ENCODE results near the gene ADGRF3. TPM values are rescaled to one million over a fixed set of nuclear protein-coding genes. Genes with fewer than 3 reads are reported as not detected.
A peak's percentile ranks its signal among the peaks of the same experiment; 100 is the strongest.

The ADGRF3 gene
- total and polyA plus RNA-seq, 10 of the 15 experiments (the other 5 are each of a cell fraction or from before 2014, with no cell fraction given) = 0.03 to 3.1 (median 0.84) TPM

DNA sequence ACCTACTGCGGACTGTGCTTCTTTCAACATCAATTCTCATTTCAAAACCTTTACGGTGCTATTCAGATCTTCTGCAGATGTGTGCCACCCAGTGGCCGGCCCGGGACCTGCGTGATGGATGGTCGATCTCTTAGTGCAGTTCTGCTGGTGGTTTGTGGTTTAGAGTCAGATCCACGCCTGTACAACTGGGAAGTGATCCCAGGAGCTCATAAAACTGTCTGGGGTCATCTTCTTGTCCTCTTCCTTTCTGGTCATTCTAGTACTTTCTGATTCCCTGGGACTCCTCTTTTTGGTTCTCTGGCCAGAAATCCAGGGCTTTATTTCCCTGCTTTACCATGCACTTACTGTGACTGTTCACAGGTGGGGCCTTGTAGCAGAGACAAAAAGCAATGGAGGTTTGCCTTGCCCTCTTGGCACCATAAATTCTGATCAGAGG, 16.5 kb downstream of the ADGRF3 start:
- Histone ChIP-seq H3K9ac (ENCODE audit: control insufficient read depth, insufficient read depth, low read length) (no peak overlapping the region), H3K79me2 (ENCODE audit: control insufficient read depth, insufficient read depth, low read length) (no peaks in the 10 kb centered on the region), H3K4me1 (ENCODE audit: control insufficient read depth, insufficient read depth, low read length) (no peaks in the 10 kb centered on the region), H3K4me2 (ENCODE audit: control insufficient read depth, insufficient read depth) (no peak overlapping the region), H4K20me1 (ENCODE audit: control insufficient read depth, insufficient read depth) (no peaks in the 10 kb centered on the region), H3K27me3 (replicated peaks in 1 of 2; ENCODE audit: control insufficient read depth in 2 of 2, insufficient read depth in 2 of 2, low read length in 1 of 2) (no peaks in the 10 kb centered on the region), H2AFZ (ENCODE audit: control insufficient read depth, low read depth, low read length) (no peak overlapping the region; the same call in 1 of the 2 replicates), H3K4me3 (no peak overlapping the region), H3K9me3 (replicated peaks; ENCODE audit: control insufficient read depth, insufficient read depth, low read length) (no peaks in the 10 kb centered on the region), H3K36me3 (ENCODE audit: control insufficient read depth in 2 of 2, insufficient read depth in 2 of 2, low read length in 1 of 2) (no peaks in the 10 kb centered on the region), H3K27ac (ENCODE audit: control insufficient read depth, insufficient read depth) (no peak overlapping the region)
- ATAC-seq (peak; percentile 99), FAIRE-seq (peak; percentile 95), DNase-seq (ENCODE audit: low read depth, low spot score) (peak; percentile 31)
- 11% methylated on average over 7 of the region's 7 CpGs for WGBS (ENCODE audit: insufficient coverage, insufficient replicate concordance, low lambda C conversion rate, missing lambda C conversion rate)
- ChIA-PET RAD21 (ENCODE audit: unreplicated experiment) (interaction anchor here (1.3 to 1.6 kb wide), 2 partner anchors 16 to 339 kb away, joined by 3 to 5 read pairs; partner anchors contain the start of gene SELENOI), SMC1A (ENCODE audit: uncharacterized antibody, unreplicated experiment) (interaction anchor here (0.6 to 1.6 kb wide), 7 partner anchors 10 to 242 kb away, joined by 3 to 4 read pairs (median 3); no protein-coding TSS in a partner anchor), CTCF (interaction anchor here (0.6 to 3.1 kb wide), 13 partner anchors 8 to 612 kb away, joined by 3 to 13 read pairs (median 4); no protein-coding TSS in a partner anchor), POLR2A (interaction anchor here (1.0 kb wide), 1 partner anchor 129 kb away, joined by 4 read pairs; no protein-coding TSS in a partner anchor)
- in situ Hi-C loops (cut with MboI) = no loop called here
- BruUV-seq (replicated peaks) = no TSS peak
- intact Hi-C loops (cut with micrococcal nuclease; ENCODE audit: unreplicated experiment) = loop anchor here (2.0 to 5.0 kb wide), 3 partner anchors 85 to 378 kb away; partner anchors contain the start of genes HADHA and HADHB
- TF ChIP-seq ZNF217 (IDR thresholded peaks at IDR 0.05) (no peak), LARP7 (IDR thresholded peaks at IDR 0.05) (no peak), EP300 (IDR thresholded peaks at IDR 0.05; ENCODE audit: borderline replicate concordance in 1 of 2, control insufficient read depth in 1 of 2, low read depth in 2 of 2, low read length in 2 of 2) (no peak), RAD21 (IDR thresholded peaks at IDR 0.05; ENCODE audit: insufficient read depth, low read depth, low read length) (peak; percentile 92), SUPT20H (IDR thresholded peaks at IDR 0.05; ENCODE audit: borderline replicate concordance, control insufficient read depth, low read depth, low read length) (no peak), NFXL1 (IDR thresholded peaks at IDR 0.05; ENCODE audit: borderline replicate concordance) (no peak), IRF4 (IDR thresholded peaks at IDR 0.05; ENCODE audit: low read depth, low read length) (no peak), SIX5 (IDR thresholded peaks at IDR 0.05; ENCODE audit: low read depth, low read length, severe bottlenecking) (peak; percentile 15), NR2C1 (IDR thresholded peaks at IDR 0.05) (no peak), MXI1 (IDR thresholded peaks at IDR 0.05; ENCODE audit: low read depth, low read length) (no peak), EED (IDR thresholded peaks at IDR 0.05; ENCODE audit: low read depth) (no peak), STAT1 (conservative IDR thresholded peaks at IDR 0.05) (no peak), YBX1 (IDR thresholded peaks at IDR 0.05) (no peak), FOXK2 (IDR thresholded peaks at IDR 0.05) (no peak), FOS (IDR thresholded peaks at IDR 0.05; ENCODE audit: borderline replicate concordance, extremely low read depth, insufficient read length) (no peak), GABPA (IDR thresholded peaks at IDR 0.05; ENCODE audit: low read depth) (no peak), NFYA (IDR thresholded peaks at IDR 0.05; ENCODE audit: borderline replicate concordance, low read depth, low read length) (no peak), NR2F1 (conservative IDR thresholded peaks at IDR 0.05) (no peak), NFYB (IDR thresholded peaks at IDR 0.05; ENCODE audit: insufficient read depth, low read depth, low read length) (no peak), TARDBP (IDR thresholded peaks at IDR 0.05; ENCODE audit: borderline replicate concordance) (no peak), CREB1 (IDR thresholded peaks at IDR 0.05; ENCODE audit: low read depth) (no peak), SP1 (IDR thresholded peaks at IDR 0.05; ENCODE audit: low read depth, low read length) (no peak), NBN (IDR thresholded peaks at IDR 0.05) (no peak), SMAD5 (IDR thresholded peaks at IDR 0.05; ENCODE audit: low read depth) (no peak)
- TF ChIP-seq, protein P1, sequence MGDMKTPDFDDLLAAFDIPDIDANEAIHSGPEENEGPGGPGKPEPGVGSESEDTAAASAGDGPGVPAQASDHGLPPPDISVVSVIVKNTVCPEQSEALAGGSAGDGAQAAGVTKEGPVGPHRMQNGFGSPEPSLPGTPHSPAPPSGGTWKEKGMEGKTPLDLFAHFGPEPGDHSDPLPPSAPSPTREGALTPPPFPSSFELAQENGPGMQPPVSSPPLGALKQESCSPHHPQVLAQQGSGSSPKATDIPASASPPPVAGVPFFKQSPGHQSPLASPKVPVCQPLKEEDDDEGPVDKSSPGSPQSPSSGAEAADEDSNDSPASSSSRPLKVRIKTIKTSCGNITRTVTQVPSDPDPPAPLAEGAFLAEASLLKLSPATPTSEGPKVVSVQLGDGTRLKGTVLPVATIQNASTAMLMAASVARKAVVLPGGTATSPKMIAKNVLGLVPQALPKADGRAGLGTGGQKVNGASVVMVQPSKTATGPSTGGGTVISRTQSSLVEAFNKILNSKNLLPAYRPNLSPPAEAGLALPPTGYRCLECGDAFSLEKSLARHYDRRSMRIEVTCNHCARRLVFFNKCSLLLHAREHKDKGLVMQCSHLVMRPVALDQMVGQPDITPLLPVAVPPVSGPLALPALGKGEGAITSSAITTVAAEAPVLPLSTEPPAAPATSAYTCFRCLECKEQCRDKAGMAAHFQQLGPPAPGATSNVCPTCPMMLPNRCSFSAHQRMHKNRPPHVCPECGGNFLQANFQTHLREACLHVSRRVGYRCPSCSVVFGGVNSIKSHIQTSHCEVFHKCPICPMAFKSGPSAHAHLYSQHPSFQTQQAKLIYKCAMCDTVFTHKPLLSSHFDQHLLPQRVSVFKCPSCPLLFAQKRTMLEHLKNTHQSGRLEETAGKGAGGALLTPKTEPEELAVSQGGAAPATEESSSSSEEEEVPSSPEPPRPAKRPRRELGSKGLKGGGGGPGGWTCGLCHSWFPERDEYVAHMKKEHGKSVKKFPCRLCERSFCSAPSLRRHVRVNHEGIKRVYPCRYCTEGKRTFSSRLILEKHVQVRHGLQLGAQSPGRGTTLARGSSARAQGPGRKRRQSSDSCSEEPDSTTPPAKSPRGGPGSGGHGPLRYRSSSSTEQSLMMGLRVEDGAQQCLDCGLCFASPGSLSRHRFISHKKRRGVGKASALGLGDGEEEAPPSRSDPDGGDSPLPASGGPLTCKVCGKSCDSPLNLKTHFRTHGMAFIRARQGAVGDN (IDR thresholded peaks at IDR 0.05) = no peak

Data from GM12878 (cell line).